GM18498 (cell line): Measurements from ENCODE around the gene SPOCK3.

Source experiments
- ATAC-seq: cut with Tn5 transposase; IDR thresholded peaks from one replicate; pipeline ENCODE4 v1.9.1; 2021; ENCODE audit warnings: mild to moderate bottlenecking, moderate library complexity; ENCODE audit not compliant: unreplicated experiment

SPOCK3 gene

DNA sequence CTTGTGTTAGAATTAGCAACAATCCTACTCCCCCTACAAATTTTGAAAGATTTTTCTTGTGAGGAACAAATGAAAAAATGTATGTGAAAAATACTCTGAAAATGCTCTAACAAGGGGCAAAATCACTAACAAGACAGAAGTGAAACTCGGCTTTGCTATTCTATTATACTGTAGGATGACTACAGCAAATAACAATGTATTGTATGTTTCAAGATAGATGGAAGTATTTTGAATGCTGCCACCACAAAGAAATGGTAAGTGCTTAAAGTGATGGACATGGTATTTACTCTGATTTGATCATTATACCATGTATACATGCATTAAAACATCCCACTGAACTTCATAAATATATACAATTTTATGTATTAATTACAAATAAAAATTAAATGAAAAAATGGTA is 192.8 kb downstream of the SPOCK3 start:
- no peak for ATAC-seq

- ATAC-seq, result no peak
Observed at GRCh38 chr4:167035390-167035789, 198.9 kb downstream of the SPOCK3 start.

DNA sequence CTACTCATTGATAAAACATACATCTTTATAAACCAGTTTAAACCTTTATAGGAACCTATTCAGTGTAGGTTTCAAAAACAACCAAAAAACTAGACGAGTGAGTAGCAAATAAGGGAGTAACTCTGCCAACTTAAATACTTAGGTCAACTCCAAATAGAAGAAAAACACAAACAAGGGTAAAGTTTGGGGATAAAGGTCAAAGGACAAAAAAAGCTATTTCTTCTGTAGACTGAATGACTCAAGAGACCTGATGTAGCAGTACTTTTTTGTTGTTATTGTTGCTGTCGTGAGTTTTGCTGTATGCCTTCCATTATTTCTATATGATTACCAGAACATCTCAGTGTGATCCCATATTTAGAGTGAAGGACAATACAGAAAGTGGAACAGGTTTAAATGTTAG is 199.3 kb downstream of the SPOCK3 start:
- ATAC-seq, result no peak

DNA sequence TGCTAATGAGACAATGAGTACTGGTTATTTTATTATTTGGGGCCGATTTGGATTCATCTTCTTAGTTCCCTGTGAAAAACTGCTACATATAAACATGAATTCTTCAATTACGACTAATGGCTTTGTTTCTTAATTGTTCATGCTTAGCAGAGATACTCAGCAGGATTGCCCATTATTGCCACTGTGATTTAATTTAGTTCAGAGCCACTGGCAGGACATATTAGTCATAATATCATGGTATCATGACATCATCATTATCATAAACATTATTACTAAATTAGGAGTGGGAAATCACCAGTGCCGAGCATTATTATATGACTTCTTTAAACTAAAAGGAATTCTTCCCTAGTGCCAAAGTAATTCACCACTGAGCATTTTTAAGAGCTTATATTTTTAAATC is 201.4 kb downstream of the SPOCK3 start:
- no peak for ATAC-seq

DNA sequence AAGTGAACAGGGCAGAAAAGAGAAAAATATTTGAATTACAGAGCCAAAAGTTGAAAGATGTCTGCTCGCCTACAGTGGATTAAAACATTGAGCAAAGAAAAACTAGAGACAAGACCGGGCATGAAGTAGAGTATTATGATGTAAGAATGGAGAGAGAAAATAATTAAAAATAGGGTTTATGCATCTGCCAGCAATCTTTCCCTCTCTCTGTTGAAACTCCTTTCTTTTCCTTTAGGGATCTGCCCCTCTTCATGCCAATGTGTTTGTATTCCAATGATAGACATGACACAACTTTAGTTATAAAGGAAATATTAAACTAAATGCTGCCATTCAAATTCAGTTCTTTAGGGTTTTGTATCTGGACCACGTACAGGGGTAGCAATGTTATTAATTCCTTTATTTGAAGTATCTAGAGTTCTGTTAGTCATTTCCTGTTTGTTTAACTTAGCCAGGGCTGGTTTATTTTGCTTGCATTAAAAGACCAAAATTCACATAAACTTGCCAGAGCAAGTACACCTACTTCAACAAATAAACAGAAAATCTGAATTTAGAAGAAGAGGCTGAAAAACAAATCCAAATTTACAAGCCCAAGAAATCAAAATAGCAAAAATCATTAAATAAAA is 202.6 kb downstream of the SPOCK3 start:
- ATAC-seq, result no peak

GRCh38 chr4:167028976-167029375 is 205.3 kb downstream of the SPOCK3 start:
- ATAC-seq, result no peak

- no peak for ATAC-seq
Observed at GRCh38 chr4:167025670-167026069, 208.6 kb downstream of the SPOCK3 start.

DNA sequence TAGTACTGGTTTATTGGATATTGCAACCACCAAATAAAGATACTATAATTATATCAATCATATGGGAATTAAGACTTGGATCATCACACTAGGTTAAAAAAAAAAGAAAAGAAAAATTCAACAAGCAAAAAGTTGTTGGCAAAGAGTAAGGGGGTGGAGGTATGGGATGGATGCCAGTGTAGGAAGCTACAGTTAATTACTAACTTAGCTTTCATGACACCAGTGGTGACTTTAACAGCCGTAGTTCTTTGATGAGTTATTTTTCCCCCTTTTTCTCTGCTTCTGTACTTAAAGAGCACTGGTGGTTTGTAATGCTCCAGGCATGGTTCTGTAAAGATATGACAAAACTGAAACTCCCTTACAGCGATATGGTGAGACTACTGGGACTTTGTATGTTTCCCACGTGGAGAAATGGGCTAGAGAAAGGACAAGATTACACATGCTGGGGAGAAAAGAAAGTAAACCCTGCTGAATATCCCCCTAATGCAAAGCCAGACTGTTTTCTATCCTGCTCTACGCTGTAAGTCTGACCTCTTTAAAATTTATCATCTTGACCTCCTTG is 210.8 kb downstream of the SPOCK3 start:
- ATAC-seq, result no peak

DNA sequence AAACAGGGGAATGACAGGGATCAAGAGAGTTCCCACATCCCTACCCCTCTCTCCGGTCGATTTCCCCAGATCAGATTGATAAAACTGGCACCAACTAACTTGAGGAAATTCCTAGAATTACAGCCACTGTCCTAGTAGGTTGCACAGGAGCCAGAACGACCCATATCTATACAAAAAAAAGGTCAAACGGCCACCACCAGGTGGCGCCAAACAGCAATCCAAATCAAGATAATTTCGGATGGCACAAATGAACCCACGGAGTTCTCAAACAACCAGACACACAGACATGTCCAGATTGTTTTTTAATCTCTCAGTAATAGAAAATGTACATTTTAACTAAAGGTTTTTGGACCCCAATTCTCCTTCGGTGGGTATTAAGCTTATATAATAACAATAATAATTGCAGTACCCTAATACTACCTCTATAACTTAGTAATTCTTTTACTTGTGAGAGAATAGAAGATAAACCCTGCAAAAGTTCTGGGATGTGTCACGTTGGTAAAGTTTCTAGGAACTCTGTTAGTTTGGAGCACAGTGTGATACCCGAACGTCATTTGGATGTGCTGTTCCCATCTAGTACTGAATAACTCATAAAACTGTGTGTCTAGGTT is 212.6 kb downstream of the SPOCK3 start:
- ATAC-seq, result peak; percentile 61

DNA sequence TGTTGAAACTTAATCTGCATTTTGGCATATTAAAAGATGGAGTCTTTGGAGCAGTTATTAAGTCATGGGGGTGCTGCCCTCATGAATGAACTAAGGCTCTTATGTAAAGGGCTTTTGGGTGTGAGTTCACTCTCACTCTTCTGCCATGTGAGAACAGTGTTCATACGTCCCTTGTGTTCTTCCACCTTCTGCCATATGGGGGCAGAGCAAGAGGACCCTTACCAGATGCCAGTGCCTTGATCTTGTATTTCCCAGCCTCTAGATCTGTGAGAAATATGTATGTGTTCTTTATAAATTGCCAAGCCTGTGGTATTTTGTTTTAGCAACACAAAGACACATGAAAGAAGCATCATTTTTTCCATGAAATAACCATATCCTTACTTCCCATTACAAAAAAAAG is 213.9 kb downstream of the SPOCK3 start:
- ATAC-seq, result no peak

- no peak for ATAC-seq
Observed at GRCh38 chr4:167014944-167015343, 219.3 kb downstream of the SPOCK3 start.

DNA sequence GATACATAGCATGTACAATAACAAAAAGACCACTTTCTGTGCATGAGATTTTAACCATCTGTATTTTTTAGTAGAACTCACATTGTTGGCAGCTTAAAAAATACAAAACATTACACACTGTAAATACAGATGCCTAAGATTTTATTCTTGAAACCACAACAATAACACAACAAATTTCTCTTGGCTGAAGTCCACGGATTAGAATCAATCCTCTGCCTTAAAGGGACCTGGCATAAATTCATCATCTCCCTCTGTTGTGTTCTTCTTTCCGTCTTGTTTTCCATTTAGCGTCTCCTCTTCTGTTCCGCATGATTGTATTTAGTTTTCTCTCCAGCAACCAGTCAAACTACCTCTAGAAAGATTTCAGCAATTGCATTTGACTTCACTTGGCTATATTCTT is 231.0 kb downstream of the SPOCK3 start:
- no peak for ATAC-seq

DNA sequence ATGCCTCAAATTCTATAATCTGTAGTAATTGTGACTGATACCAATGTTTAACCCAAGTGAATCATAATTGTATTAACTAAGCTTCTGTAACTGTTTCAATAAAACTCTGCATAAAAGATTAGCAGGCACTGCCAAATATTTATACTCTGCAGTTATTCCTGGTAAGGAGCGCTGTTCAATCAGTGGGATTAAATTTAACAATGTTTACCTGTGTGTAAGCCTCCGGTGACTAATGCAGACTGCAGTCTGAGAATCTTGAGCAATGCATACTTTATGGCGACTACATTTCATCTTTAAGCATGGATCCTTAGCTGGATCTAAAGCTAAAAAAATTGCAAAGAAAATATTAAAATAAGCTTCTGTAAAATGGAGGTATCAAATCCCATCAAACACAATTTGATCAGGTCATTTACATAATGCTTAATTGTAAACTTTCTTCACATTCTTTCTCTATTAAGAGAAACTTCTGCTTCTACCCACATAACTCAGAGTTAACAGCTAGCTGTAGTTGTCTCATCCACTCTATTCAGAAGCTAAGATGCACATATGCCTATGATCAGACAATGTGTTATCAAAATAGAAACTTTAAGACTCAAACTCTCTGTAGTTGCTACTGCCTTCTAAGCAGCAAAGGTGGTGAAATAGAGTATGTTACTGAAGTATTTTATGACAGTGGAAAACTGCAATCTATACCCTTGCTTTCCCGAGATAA is 234.0 kb downstream of the SPOCK3 start:
- ATAC-seq, result no peak

DNA sequence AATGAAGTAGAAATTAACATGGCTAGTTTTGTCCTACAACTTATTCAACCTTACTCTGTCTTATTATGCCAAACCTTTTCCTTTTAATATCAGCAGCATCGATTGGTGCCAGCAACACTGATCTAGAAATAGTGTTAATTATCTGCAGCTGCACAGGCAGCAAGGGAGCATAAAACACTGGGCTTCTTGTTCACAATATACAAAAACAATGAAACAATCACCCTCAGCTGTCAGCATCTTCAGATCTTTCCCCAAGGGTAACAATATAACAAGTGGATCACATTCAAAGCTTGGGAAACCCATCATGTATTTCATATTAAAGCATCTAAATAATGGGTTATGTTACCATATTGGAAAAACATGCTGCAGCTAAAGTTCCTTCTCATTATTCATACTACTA is 238.1 kb downstream of the SPOCK3 start:
- ATAC-seq, result no peak

GRCh38 chr4:166994686-166995085 is 239.6 kb downstream of the SPOCK3 start:
- no peak for ATAC-seq

DNA sequence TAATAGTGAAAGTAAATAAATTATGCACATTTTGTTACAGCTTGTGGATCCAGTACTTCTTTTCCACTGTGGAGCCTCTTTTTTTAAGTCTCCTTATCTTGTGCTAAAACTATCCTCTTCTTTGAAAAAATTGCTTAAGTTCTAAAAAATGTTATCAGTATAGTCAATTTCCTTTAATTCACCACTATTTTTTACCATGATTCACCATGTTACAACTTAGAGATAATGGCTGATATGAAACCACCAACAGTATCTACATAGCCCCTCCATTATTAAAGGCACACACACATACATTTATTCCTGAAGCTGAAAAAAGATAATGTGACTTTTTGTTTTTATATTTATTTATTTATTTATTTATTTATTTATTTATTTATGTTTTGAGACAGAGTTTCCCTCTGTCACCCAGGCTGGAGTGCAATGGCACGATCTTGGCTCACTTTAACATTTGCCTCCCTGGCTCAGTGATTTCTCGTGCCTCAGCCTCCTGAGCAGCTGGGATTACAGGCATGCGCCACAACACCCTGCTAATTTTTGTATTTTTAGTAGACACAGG is 243.2 kb downstream of the SPOCK3 start:
- no peak for ATAC-seq

GRCh38 chr4:166989886-166990285 is 244.4 kb downstream of the SPOCK3 start:
- no peak for ATAC-seq

DNA sequence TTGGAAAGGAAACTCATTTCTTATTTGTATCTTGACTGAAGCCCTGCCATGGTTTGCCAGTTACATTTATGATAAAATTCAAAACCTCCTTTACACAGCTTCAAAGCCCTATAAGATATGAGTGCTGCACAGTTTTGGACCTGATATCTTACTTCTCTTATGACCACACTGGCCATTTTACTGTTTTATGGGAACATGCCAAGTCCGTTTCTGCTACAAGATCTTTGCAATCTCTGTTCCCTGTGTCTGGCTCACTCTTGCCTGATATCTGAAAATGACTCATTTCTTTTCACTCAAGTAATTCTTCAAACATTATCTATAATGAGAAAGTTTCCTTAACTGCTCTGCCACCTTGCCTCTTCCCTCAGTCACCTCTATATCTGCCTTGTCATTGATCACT is 247.3 kb downstream of the SPOCK3 start:
- ATAC-seq, result no peak

DNA sequence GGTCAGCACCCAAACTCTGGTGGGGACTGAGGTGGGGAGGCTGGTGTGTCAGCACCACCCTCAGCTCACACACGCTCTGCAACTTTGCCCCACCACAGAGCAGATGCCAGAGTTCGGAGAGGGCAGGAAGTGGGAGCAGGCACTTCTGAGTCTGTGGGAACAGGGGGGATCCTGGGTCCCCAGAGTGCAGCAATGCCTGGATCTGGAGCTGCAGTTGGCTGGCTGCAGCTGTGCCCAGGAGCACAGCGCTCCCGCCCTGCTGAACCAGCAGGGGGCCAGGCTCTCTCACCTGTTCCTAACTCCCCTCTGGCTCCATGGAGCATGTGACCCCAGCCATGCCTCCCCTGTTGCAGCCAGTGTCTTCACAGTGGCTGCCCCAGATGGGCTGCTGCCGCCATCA is 252.4 kb downstream of the SPOCK3 start:
- no peak for ATAC-seq

DNA sequence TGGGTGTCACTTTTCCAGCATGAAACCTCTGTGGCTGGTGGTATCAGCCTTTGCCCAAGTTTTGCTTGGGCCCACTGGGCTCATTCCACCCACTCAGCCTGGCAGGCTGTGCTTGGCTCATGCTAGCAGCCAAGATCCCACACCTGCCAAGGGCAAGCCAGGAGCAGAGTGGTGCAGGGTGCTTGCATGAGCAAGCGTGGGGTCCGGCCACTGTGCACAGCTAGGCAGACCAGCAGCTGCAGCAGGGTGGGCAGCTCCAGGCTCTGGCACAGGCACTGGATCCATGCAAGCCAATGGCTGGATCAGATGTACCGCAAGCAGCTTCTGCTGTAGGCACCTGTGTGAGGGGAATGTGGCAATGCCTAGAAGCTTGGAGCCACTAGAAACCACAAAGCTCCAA is 253.9 kb downstream of the SPOCK3 start:
- ATAC-seq, result no peak

GRCh38 chr4:166977596-166977995 is 256.7 kb downstream of the SPOCK3 start:
- no peak for ATAC-seq

GRCh38 chr4:166972071-166972470 is 262.2 kb downstream of the SPOCK3 start:
- peak; percentile 65 for ATAC-seq
